ENCODE results near the gene MAP7.

MAP7 gene

GRCh38 chr6:136564180-136564579 is 14.0 kb upstream of the MAP7 start:
- DNase-seq (ENCODE audit: low read depth): no peak

DNA sequence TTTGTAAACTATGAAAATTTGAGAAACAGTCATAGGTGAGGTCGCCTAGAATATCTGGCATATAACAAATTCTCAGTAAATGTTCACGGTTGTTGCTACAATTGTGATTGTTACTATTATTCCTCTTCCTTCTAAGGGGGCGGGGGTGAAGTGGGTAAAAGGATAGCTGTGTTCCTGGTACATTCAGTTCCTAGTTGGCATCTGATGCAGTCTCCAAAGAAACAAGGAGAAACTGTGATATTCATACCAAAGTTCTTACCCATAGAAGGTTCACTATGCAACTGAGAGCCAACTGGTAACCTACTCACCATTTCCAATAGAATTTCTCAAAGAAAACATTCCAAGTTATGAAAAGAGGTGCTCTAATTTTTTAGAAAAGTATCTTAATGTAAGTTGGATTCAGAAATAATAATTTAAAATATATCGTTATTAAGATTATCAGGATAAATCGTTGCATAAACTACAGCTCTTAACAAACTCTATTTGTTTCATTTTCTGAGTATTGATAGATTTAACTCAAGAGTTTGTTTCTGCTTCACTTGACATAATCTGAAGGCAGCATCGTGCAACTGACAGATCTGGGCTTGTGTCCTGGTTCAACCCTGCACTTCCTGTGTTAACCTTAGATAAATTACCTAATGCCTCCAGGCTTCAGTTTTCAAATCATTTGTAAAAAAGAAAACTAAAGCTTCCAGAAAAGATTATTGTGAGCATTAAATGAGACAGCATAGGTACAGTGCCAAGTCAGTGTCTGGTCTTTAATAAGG is 13.3 kb upstream of the MAP7 start:
- DNase-seq (ENCODE audit: low read depth): no peak

DNA sequence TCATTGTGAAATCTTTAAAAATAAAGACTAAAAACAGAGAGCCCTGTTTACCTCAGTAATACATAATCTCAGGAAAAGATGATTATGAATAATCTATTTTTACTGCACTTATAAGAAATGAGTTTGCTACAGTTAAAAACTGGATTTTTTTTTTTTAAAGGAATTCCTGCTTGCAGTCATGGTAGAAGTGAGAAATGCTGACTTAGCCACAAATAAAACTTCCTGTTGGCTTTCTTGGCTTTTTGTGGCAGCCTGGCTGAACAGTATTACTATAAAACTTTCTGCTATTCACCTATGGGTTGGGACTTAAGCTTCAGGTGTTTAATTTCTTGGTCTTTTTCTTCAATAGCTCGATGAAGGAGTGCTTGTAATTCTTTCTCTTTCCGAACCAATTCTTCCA is 12.0 kb upstream of the MAP7 start:
- no peak for DNase-seq (ENCODE audit: low read depth)

DNA sequence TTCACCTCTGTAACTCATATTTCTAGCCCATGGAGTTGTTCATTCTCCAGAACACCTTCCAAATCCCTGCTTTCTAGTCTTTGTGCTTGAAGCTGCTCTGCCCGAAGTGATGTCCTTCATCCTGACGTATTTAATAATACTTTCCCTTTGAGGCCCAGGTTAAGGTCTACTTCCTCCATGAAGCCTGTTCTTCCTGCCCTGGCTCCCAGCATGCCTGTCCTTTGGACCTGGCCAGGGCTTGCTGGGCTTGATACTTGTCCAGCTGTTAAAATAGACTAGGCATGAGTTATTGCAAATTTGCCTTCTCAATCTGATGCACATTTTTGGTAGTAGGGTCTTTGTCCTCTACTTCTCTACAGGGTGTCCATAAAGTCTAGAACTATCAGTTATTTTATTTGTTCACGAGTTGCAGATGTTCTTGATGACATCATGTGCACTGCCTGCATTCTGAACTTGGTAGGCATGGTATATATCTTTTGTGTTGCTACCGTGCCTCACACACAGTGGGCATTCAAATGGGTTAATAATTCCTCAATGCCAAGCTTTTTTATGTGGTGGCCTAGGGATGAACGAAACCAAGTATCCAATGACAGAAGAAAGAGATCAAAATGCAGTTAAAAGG is 3.1 kb upstream of the MAP7 start:
- no peak for DNase-seq (ENCODE audit: low read depth)

DNA sequence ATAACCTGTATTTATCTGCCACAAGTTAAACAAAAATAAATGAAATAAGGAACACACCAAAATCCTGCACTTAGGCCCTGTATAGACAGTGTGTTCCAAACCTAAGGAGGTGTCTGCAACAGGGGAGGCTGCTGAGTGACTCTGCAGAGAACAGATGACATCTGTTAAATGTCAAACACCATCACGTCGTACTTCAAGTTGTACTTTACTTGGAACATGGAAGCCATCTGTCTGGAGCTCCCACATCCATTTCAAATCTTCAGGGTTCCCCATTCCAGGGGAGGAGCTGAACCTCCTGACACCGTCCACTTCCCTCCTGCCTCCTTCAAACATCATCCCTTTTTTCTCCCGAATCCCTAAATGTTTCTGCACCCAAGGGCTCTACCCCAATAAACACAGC is 1.8 kb upstream of the MAP7 start:
- no peak for DNase-seq (ENCODE audit: low read depth)

GRCh38 chr6:136551103-136551502 is 881 bp upstream of the MAP7 start:
- DNase-seq (ENCODE audit: low read depth): no peak

DNA sequence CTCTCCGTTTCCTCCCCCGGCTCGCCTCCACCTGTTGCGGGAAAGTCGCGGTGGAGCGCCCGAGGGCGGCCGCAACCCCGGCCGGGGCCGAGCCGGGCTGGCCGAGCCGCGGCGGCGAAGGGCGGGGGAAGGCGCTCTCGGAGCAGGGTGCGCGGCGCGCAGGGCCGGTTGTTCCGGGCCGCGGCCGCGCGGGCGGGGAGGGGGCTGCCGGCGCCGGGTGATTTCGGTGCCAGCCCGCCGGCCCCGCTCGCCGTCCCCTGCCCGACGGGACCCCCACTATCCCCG is 235 bp downstream of the MAP7 start:
- DNase-seq (ENCODE audit: low read depth): no peak

DNA sequence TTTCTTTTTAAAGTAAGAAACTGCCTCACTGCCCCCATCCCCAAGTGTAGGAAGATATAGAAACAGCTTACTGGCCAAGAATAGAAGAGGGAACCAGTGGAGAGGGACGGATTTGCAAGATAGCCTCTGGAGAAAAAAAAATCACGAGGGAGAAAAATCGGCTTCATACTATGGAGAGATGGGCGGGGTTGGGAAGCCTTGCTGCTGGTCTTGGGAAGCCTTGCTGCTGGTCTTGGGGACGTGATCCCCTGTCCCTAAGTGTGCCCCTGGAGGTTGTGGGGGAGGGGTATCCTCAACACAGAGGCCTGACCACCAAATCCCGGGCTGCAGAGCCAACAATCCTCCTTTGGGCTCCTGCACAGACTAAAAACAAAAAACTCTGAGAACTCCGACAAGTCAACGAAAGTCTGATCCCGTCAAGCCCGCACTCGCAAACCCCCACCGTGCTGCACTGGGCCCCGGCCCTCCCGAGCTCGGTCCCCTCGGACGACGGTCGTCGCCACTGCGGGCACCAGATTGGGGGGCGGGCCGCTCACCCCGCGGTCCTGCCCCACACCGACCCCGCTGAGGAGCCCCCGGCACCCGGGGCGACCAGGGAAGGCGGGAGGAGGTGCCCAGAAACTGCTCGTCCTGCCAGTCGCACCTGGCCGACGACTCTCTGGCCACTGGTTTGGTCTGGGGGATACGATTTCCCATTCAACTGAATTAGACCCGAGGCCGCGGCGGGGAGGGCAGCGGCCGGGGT is 750 bp downstream of the MAP7 start:
- no peak for DNase-seq (ENCODE audit: low read depth)

- DNase-seq (ENCODE audit: low read depth): no peak
Observed at GRCh38 chr6:136548582-136549299, 1.5 kb downstream of the MAP7 start.

DNA sequence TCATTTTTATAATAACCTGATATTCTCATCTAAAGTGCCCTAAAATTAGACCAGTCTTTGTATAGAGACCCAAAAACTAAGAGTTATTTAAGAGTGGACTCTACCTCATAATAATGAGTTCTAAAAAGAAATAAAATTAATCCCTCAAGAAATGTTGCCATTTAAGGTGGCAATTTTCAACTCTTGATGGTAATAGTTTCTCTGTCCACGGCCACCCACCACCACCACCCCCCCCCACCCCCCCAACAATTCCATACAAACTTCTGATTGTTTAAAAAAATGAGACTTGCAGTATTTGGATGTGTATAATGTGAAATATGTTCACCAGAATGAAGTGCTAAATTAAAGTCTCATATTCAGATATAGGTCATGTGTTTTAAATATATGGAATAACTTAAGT is 2.4 kb downstream of the MAP7 start:
- DNase-seq (ENCODE audit: low read depth): no peak

GRCh38 chr6:136547336-136547735 is 2.9 kb downstream of the MAP7 start:
- DNase-seq (ENCODE audit: low read depth): no peak

GRCh38 chr6:136546331-136546730 is 3.9 kb downstream of the MAP7 start:
- DNase-seq (ENCODE audit: low read depth): no peak

DNA sequence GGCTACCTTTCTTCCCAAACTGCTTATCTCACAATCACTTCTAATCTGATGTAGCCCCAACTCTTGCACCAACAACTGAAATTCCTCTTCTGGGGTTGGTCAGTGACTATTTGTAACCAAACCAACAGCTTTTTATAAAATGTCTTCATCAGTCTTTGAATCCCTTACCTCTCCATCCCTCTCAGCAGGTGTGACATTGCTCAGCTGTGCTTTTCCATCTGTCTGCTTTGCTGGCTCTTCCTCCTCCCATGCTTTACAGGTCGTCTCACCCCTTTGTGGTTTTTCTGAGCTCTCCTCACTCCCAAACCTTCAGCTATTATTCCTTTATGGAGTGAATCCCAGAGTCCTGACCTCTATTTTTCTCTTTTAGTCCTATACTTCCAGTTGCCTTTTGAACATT is 5.9 kb downstream of the MAP7 start:
- DNase-seq (ENCODE audit: low read depth): no peak

- DNase-seq (ENCODE audit: low read depth): no peak
Observed at GRCh38 chr6:136541395-136541794, 8.8 kb downstream of the MAP7 start.

DNA sequence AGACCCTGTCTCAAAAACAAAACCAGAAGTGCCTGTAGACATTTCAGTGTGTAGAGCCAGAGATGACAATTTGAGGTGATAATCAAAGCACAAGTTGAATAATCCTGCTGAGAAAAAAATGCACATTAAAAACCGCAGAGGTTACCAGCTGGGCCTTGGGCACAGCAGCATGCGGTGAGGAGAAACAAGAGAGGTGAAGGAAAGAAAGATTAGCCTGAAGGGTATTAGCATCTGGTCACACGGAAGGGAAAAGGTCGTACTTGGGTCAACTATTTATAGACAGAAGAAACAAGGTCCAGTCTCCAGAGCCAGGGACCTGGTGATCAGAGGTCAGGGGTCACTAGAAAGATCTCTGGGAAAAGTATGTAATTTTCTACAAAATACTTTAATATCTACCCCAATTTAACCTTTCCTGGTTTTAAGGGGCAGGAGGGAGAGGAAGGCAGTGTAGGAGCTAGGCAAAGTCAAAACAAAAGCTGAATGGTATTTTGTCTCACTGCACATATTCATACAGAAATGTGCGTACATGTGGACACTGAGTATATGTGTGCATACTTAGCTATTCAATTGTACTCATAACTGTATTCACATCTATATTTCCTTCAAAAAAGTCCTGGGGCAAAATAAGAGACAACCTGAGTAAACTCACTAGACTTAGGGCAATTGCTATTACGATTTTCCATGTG is 10.1 kb downstream of the MAP7 start:
- no peak for DNase-seq (ENCODE audit: low read depth)

- no peak for DNase-seq (ENCODE audit: low read depth)
Observed at GRCh38 chr6:136538836-136539235, 11.4 kb downstream of the MAP7 start.

DNA sequence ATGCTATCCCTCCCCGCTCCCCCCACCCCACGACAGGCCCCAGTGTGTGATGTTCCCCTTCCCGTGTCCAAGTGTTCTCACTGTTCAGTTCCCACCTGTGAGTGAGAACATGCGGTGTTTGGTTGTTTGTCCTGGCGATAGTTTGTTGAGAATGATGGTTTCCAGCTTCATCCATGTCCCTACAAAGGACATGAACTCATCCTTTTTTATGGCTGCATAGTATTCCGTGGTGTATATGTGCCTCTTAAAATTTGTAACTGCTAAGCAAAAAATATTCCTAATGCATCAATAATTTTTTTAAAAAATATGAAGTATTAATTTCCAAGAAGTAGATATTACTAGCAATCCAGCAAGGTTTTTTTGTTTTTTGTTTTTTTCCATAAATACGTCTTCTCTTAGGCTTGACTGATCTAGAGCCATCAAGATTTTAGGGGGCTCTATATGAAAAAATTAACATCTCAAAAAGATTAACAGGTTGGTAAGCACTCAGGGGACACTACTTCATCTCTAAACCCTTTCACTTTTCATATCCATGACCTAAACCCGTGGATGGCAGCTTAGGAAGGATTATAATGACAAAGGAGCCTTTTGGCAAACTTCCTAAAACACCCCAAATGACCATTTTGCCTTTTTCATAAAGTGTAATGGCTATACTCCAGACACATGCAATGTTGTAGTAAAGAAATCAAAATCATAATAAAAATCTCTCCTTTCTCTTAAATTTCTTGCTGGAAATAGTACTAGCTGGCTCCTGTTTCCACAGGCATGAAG is 14.2 kb downstream of the MAP7 start:
- DNase-seq (ENCODE audit: low read depth): no peak

- no peak for DNase-seq (ENCODE audit: low read depth)
Observed at GRCh38 chr6:136535017-136535765, 15.0 kb downstream of the MAP7 start.

GRCh38 chr6:136534268-136534667 is 16.0 kb downstream of the MAP7 start:
- DNase-seq (ENCODE audit: low read depth): no peak

DNA sequence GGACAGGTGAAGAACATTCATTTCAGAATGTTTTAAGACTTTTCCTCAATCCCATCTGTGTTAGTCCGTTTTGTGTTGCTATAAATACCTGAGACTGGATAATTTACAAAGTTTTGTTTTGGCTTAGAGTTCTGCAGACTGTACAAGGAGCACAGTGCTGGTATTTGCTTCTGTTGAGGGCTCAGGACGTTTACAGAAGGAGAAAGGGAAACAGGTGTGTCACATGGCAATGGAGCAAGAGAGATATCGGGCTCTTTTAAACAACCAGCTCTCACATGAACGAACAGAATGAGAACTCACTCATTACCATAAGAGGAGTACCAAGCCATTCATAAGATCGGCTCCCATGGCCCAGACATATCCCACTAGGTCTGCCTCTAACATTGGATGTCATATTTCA is 16.7 kb downstream of the MAP7 start:
- no peak for DNase-seq (ENCODE audit: low read depth)

GRCh38 chr6:136532030-136532429 is 18.2 kb downstream of the MAP7 start:
- DNase-seq (ENCODE audit: low read depth): no peak
